Parathyroid adenoma (tissue), 2 donors: Measurements from ENCODE around the gene SYNPO2.

Experiments
- H2AFZ ChIP-seq: fragments of 300-600 bp; sonication (generic); one replicate; pipeline ENCODE4 v1.7.0; 2017; ENCODE audit warnings: antibody characterized with exemption, mild to moderate bottlenecking
- H3K27ac ChIP-seq: fragments of 300-600 bp; sonication (generic); one replicate; pipeline ENCODE4 v1.7.0; 2017
- H3K27me3 ChIP-seq: fragments of 300-600 bp; sonication (generic); one replicate; pipeline ENCODE4 v1.7.0; 2017; ENCODE audit warnings: low read length; ENCODE audit not compliant: control insufficient read depth, insufficient read depth
- H3K36me3 ChIP-seq: fragments of 300-600 bp; sonication (generic); one replicate; pipeline ENCODE4 v1.7.0; 2017; ENCODE audit warnings: low read length; ENCODE audit not compliant: control insufficient read depth, insufficient read depth
- H3K4me1 ChIP-seq: fragments of 300-600 bp; sonication (generic); one replicate; pipeline ENCODE4 v1.7.0; 2017; ENCODE audit warnings: control low read depth
- H3K4me2 ChIP-seq: fragments of 300-600 bp; sonication (generic); one replicate; pipeline ENCODE4 v1.7.0; 2017; ENCODE audit warnings: low read length
- H3K4me3 ChIP-seq: fragments of 300-600 bp; sonication (generic); one replicate; pipeline ENCODE4 v1.7.0; 2017; ENCODE audit warnings: low read depth, low read length
- H3K79me2 ChIP-seq: fragments of 300-600 bp; sonication (generic); one replicate; pipeline ENCODE4 v1.7.0; 2017; ENCODE audit warnings: control low read depth
- H3K9ac ChIP-seq: fragments of 300-600 bp; sonication (generic); one replicate; pipeline ENCODE4 v1.7.0; 2017; ENCODE audit warnings: mild to moderate bottlenecking
- H3K9me3 ChIP-seq: fragments of 300-600 bp; sonication (generic); one replicate; pipeline ENCODE4 v1.7.0; 2017; ENCODE audit warnings: low read length; ENCODE audit not compliant: control insufficient read depth
- CTCF ChIP-seq: fragments of 300-600 bp; sonication (generic); IDR thresholded peaks from one replicate; pipeline ENCODE4 v1.7.0; 2017; ENCODE audit warnings: antibody characterized with exemption, mild to moderate bottlenecking
- donor health status: primary hyperparathyroidism.

Gene SYNPO2

DNA sequence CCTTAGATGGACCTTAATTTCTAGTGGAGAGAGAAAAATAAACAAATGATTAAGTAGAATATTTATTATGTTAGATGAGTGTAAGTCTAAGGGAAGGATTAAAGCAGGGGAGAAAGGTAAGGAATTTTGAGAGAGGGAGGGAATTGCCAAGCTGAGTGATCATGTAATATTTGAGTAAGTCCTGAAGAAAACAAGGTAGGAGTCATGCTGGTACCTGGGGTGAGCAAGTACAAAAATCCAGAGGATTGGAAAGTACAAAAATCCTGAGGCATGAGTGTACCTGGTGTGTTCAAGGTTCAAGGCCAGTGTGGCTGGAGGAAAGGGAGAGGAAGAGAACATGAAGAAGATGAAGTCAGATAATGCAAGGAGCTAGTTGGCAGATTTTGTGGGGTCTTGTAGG lies 159.8 kb downstream of the SYNPO2 start:
- TF ChIP-seq CTCF = no peak
- Histone ChIP-seq H2AFZ (no peak overlapping the region), H3K4me1 (no peaks in the 10 kb centered on the region), H3K9ac (no peak overlapping the region), H3K36me3 (no peaks in the 10 kb centered on the region), H3K9me3 (no peaks in the 10 kb centered on the region), H3K4me2 (no peak overlapping the region), H3K27ac (no peak overlapping the region), H3K79me2 (no peaks in the 10 kb centered on the region), H3K4me3 (no peak overlapping the region), H3K27me3 (no peaks in the 10 kb centered on the region)

- H2AFZ ChIP-seq = no peak overlapping the region
- H3K4me2 ChIP-seq = no peak overlapping the region
- TF ChIP-seq CTCF = no peak
- no peaks in the 10 kb centered on the region for H3K9me3 ChIP-seq
- H3K27ac ChIP-seq = no peak overlapping the region
- no peaks in the 10 kb centered on the region for H3K4me1 ChIP-seq
- H3K4me3 ChIP-seq = no peak overlapping the region
- H3K36me3 ChIP-seq = no peaks in the 10 kb centered on the region
- no peaks in the 10 kb centered on the region for H3K27me3 ChIP-seq
- no peaks in the 10 kb centered on the region for H3K79me2 ChIP-seq
- H3K9ac ChIP-seq = no peak overlapping the region
Observed at GRCh38 chr4:119049342-119049741, 160.7 kb downstream of the SYNPO2 start.

DNA sequence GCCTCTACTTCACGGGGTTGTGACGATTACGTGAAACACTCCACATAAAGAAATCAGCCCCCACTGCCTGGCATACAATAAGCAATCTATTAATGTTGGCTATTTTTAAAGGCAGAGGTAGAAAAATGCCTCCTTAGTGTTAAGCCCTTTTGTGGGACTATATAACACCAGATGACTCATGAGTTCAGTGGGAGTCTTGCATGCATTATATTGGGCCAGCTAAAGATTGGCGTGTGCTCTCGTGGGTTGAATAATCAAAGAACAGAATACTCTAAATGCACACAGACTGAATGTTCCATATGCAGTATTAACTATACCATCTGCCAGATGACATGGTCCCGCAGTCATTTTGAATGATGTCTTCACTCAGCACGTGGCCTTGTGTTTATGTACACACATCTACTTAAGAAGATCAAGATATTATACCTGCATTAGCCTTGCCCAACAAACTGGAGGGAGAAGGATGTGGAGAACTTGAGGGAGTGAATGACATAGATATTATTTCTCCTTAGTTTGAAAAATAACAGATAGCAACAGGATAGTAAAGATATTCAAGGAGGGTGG lies 162.0 kb downstream of the SYNPO2 start:
- Histone ChIP-seq H3K9ac (no peak overlapping the region), H3K4me2 (no peak overlapping the region), H2AFZ (no peak overlapping the region), H3K4me1 (no peaks in the 10 kb centered on the region), H3K79me2 (no peaks in the 10 kb centered on the region), H3K27ac (no peak overlapping the region), H3K36me3 (no peaks in the 10 kb centered on the region), H3K4me3 (no peak overlapping the region), H3K27me3 (no peaks in the 10 kb centered on the region), H3K9me3 (no peaks in the 10 kb centered on the region)
- no peak for TF ChIP-seq CTCF

GRCh38 chr4:119053245-119053644 lies 164.6 kb downstream of the SYNPO2 start:
- Histone ChIP-seq H3K4me1 (no peaks in the 10 kb centered on the region), H2AFZ (no peak overlapping the region), H3K27ac (no peak overlapping the region), H3K9ac (no peak overlapping the region), H3K4me2 (no peak overlapping the region), H3K4me3 (no peak overlapping the region), H3K79me2 (no peaks in the 10 kb centered on the region), H3K36me3 (no peaks in the 10 kb centered on the region), H3K9me3 (no peaks in the 10 kb centered on the region), H3K27me3 (no peaks in the 10 kb centered on the region)
- no peak for TF ChIP-seq CTCF

- H2AFZ ChIP-seq = no peak overlapping the region
- no peaks in the 10 kb centered on the region for H3K9me3 ChIP-seq
- H3K36me3 ChIP-seq = no peaks in the 10 kb centered on the region
- H3K4me1 ChIP-seq = no peaks in the 10 kb centered on the region
- H3K27ac ChIP-seq = no peak overlapping the region
- no peak for TF ChIP-seq CTCF
- H3K9ac ChIP-seq = no peak overlapping the region
- H3K79me2 ChIP-seq = no peaks in the 10 kb centered on the region
- H3K4me3 ChIP-seq = no peak overlapping the region
- no peak overlapping the region for H3K4me2 ChIP-seq
- H3K27me3 ChIP-seq = no peaks in the 10 kb centered on the region
Observed at GRCh38 chr4:119053997-119054396, 165.3 kb downstream of the SYNPO2 start.
